CD14-positive monocyte (primary cell): ENCODE measurements around the gene U2AF1. TPM values are rescaled to one million over a fixed set of nuclear protein-coding genes. Genes with fewer than 3 reads are reported as not detected.
"Not testable (repeated sequence)": the region's sequence is repeated elsewhere in the genome, so short reads cannot be mapped to it uniquely, and the experiment has no call there.

Experiments
- DNase-seq, 3 donors: peaks; one replicate each; pipeline ENCODE4 v3.0.0-alpha.2; 2011 to 2022
- H2AFZ ChIP-seq: 2 replicates; pipeline ENCODE4 v1.6.0; 2012; ENCODE audit warnings: mild to moderate bottlenecking, low read depth, low read length, inconsistent platforms; ENCODE audit not compliant: insufficient read depth, poor library complexity, severe bottlenecking
- H3K27ac ChIP-seq, 2 donors: 1 replicate in 1 of 2; 2 replicates in 1 of 2; pipeline ENCODE4 v1.5.1; 2012 to 2013; ENCODE audit warnings: low read length in 2 of 2, control low read depth in 1 of 2, inconsistent platforms in 1 of 2, low read depth in 1 of 2, mild to moderate bottlenecking in 1 of 2
- H3K27me3 ChIP-seq, 2 donors: one replicate each; pipeline versions ENCODE4 v1.6.0 to v1.6.1; 2011 to 2013; ENCODE audit warnings: low read length in 2 of 2; ENCODE audit not compliant: control insufficient read depth in 2 of 2, insufficient read depth in 2 of 2
- H3K36me3 ChIP-seq, 2 donors: replicated peaks in 1 of 2; 1 replicate in 1 of 2; 2 replicates in 1 of 2; pipeline versions ENCODE4 v1.5.1 to v1.6.1; 2012 to 2013; ENCODE audit warnings: low read length in 2 of 2, control low read depth in 1 of 2, inconsistent platforms in 1 of 2, mild to moderate bottlenecking in 1 of 2; ENCODE audit not compliant: insufficient read depth in 2 of 2, control insufficient read depth in 1 of 2
- H3K4me1 ChIP-seq, 2 donors: 1 replicate in 1 of 2; 2 replicates in 1 of 2; pipeline versions ENCODE4 v1.5.1 to v1.6.1; 2012 to 2013; ENCODE audit warnings: low read length in 2 of 2, control low read depth in 1 of 2, inconsistent platforms in 1 of 2, mild to moderate bottlenecking in 1 of 2, moderate library complexity in 1 of 2; ENCODE audit not compliant: insufficient read depth in 2 of 2, control insufficient read depth in 1 of 2
- H3K4me2 ChIP-seq: replicated peaks from 2 replicates; pipeline ENCODE3; 2012; ENCODE audit warnings: low read length, moderate library complexity, mild to moderate bottlenecking; ENCODE audit not compliant: poor library complexity, severe bottlenecking; ENCODE audit errors: extremely low read depth
- H3K4me3 ChIP-seq, 3 experiments: fragments of 200-600 bp in 1 of 3; sonication (generic) in 1 of 3; replicated peaks in 1 of 3; 1 replicate in 2 of 3; 2 replicates in 1 of 3; pipeline ENCODE4 v1.5.1; 2011 to 2013; ENCODE audit warnings: low read length in 3 of 3, mild to moderate bottlenecking in 3 of 3, control low read depth in 2 of 3, low read depth in 2 of 3, inconsistent platforms in 1 of 3, moderate library complexity in 1 of 3
- H3K79me2 ChIP-seq: 2 replicates; pipeline ENCODE4 v1.6.0; 2012; ENCODE audit warnings: mild to moderate bottlenecking, control low read depth, inconsistent platforms, low read length, moderate library complexity; ENCODE audit not compliant: insufficient read depth
- H3K9ac ChIP-seq: 2 replicates; pipeline ENCODE4 v1.6.0; 2017; ENCODE audit warnings: low read length, mild to moderate bottlenecking; ENCODE audit not compliant: insufficient read depth, poor library complexity, severe bottlenecking
- H3K9me3 ChIP-seq, 2 donors: replicated peaks in 1 of 2; 1 replicate in 1 of 2; 2 replicates in 1 of 2; pipeline versions ENCODE4 v1.5.1 to v1.6.1; 2012 to 2013; ENCODE audit warnings: low read length in 2 of 2, control low read depth in 1 of 2; ENCODE audit not compliant: control insufficient read depth in 1 of 2, insufficient read depth in 1 of 2
- H4K20me1 ChIP-seq: 2 replicates; pipeline ENCODE4 v1.6.0; 2012; ENCODE audit warnings: mild to moderate bottlenecking, low read length, control low read depth, moderate library complexity; ENCODE audit not compliant: insufficient read depth
- H3K27ac Mint-ChIP-seq, 7 donors: one replicate each; pipeline ENCODE4 v1.8.0; 2020; ENCODE audit warnings: mild to moderate bottlenecking in 7 of 7, mixed read lengths in 7 of 7, moderate library complexity in 6 of 7, inconsistent platforms in 2 of 7
- H3K27me3 Mint-ChIP-seq, 3 donors: one replicate each; pipeline ENCODE4 v1.8.0; 2021 to 2022; ENCODE audit warnings: low read depth in 3 of 3, mild to moderate bottlenecking in 3 of 3, mixed read lengths in 3 of 3, moderate library complexity in 3 of 3, inconsistent platforms in 1 of 3
- H3K36me3 Mint-ChIP-seq, 2 donors: one replicate each; pipeline ENCODE4 v1.8.0; 2020; ENCODE audit warnings: mixed read lengths in 2 of 2, inconsistent platforms in 1 of 2, mild to moderate bottlenecking in 1 of 2
- H3K4me1 Mint-ChIP-seq: one replicate; pipeline ENCODE4 v1.8.0; 2020; ENCODE audit warnings: mild to moderate bottlenecking, mixed read lengths
- H3K4me3 Mint-ChIP-seq, 2 donors: one replicate each; pipeline ENCODE4 v1.8.0; 2020; ENCODE audit warnings: mild to moderate bottlenecking in 2 of 2, mixed read lengths in 2 of 2, moderate library complexity in 1 of 2
- H3K9me3 Mint-ChIP-seq, 7 donors: one replicate each; pipeline ENCODE4 v1.8.0; 2020 to 2022; ENCODE audit warnings: mixed read lengths in 7 of 7, mild to moderate bottlenecking in 6 of 7, moderate library complexity in 6 of 7, inconsistent platforms in 2 of 7
- WGBS: methylation state at CpG from one replicate; pipeline ENCODE4 v1.1.5; 2013; ENCODE audit warnings: missing lambda C conversion rate; ENCODE audit not compliant: insufficient coverage; 5-methylcytosine and 5-hydroxymethylcytosine counted together
- intact Hi-C, 2 donors: fragments of 100-400 bp; cut with micrococcal nuclease; formaldehyde crosslinking; loops; one replicate each; pipeline versions ENCODE4 v1.15.0 to v1.15.1; 2023
- polyA plus RNA-seq, 3 donors: library from polyadenylated mRNA; depleted of rRNA in 1 of 3; unstranded in 2 of 3; stranded (reverse) in 1 of 3; fragments of 300-500 nt in 2 of 3; fragments of >200 nt in 1 of 3; fragmentation: Illumina TruSeq in 2 of 3; gene quantifications; 1 replicate in 2 of 3; 2 replicates in 1 of 3; pipeline ENCODE4 v1.2.3, GENCODE V29; 2012 to 2021

The U2AF1 gene
- polyA plus RNA-seq, 3 donors = 38.4 to 111 (median 39.3) TPM

- H3K9ac ChIP-seq, H3K4me1 ChIP-seq, H3K27me3 Mint-ChIP-seq, H3K4me1 Mint-ChIP-seq, H3K27me3 ChIP-seq, H3K4me3 Mint-ChIP-seq, H3K36me3 Mint-ChIP-seq, H3K27ac Mint-ChIP-seq, DNase-seq, H2AFZ ChIP-seq, H3K36me3 ChIP-seq, H3K4me3 ChIP-seq, H3K4me2 ChIP-seq, H3K27ac ChIP-seq, H3K9me3 Mint-ChIP-seq, H4K20me1 ChIP-seq, intact Hi-C loops, H3K79me2 ChIP-seq, H3K9me3 ChIP-seq: not testable (repeated sequence)
- WGBS = no CpG with 5 or more reads among the region's 7 CpGs
Observed at GRCh38 chr21:43101000-43101399, 6.4 kb downstream of the U2AF1 start.

- H3K4me1 Mint-ChIP-seq, DNase-seq, H3K79me2 ChIP-seq, H4K20me1 ChIP-seq, H3K27me3 Mint-ChIP-seq, H3K36me3 ChIP-seq, H3K4me1 ChIP-seq, H3K9me3 ChIP-seq, H3K4me2 ChIP-seq, H3K27ac Mint-ChIP-seq, H3K4me3 Mint-ChIP-seq, H3K27ac ChIP-seq, intact Hi-C loops, H3K27me3 ChIP-seq, H3K36me3 Mint-ChIP-seq, H3K9me3 Mint-ChIP-seq, H3K4me3 ChIP-seq, H3K9ac ChIP-seq, H2AFZ ChIP-seq: not testable (repeated sequence)
- WGBS = no CpG with 5 or more reads among the region's 16 CpGs
Observed at GRCh38 chr21:43091979-43092614, 15.3 kb downstream of the U2AF1 start.

DNA sequence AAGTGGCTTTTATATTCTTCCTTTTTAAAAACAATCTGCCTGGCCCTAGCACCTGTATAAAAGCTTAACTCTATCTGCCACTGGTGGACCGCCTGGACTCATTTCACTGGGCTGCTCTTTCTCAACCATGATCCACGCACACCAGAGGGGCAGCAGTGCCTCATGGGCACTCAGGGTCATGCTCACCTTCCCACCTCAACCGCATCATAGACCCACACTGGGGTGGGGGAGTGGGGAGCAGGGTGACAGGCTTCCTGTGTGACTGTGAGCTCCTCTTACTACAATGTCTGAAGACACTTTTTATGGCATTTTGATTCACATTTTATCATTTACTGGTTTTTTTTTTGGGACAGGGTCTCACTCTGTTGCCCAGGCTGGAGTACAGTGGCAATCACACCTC is 16.4 kb downstream of the U2AF1 start:
- DNase-seq, H3K9me3 ChIP-seq, H3K27me3 ChIP-seq, H3K9ac ChIP-seq, H3K4me1 ChIP-seq, H4K20me1 ChIP-seq, H3K4me3 Mint-ChIP-seq, H3K4me3 ChIP-seq, H3K27me3 Mint-ChIP-seq, intact Hi-C loops, H3K36me3 ChIP-seq, H3K9me3 Mint-ChIP-seq, H3K27ac Mint-ChIP-seq, H3K4me2 ChIP-seq, H2AFZ ChIP-seq, H3K79me2 ChIP-seq, H3K27ac ChIP-seq, H3K4me1 Mint-ChIP-seq, H3K36me3 Mint-ChIP-seq: not testable (repeated sequence)
- no CpG with 5 or more reads among the region's 3 CpGs for WGBS

GRCh38 chr21:43089463-43089862 is 17.9 kb downstream of the U2AF1 start:
- H3K36me3 ChIP-seq, H3K27ac Mint-ChIP-seq, H3K4me1 Mint-ChIP-seq, H3K27me3 Mint-ChIP-seq, H3K9me3 ChIP-seq, DNase-seq, H3K27me3 ChIP-seq, H3K79me2 ChIP-seq, H3K36me3 Mint-ChIP-seq, H3K4me3 Mint-ChIP-seq, H3K9ac ChIP-seq, intact Hi-C loops, H3K9me3 Mint-ChIP-seq, H3K4me1 ChIP-seq, H4K20me1 ChIP-seq, H2AFZ ChIP-seq, H3K4me2 ChIP-seq, H3K4me3 ChIP-seq, H3K27ac ChIP-seq: not testable (repeated sequence)
- WGBS = no CpG with 5 or more reads among the region's 17 CpGs
